ENCODE measurements around the gene CNTN5.

CNTN5 gene

DNA sequence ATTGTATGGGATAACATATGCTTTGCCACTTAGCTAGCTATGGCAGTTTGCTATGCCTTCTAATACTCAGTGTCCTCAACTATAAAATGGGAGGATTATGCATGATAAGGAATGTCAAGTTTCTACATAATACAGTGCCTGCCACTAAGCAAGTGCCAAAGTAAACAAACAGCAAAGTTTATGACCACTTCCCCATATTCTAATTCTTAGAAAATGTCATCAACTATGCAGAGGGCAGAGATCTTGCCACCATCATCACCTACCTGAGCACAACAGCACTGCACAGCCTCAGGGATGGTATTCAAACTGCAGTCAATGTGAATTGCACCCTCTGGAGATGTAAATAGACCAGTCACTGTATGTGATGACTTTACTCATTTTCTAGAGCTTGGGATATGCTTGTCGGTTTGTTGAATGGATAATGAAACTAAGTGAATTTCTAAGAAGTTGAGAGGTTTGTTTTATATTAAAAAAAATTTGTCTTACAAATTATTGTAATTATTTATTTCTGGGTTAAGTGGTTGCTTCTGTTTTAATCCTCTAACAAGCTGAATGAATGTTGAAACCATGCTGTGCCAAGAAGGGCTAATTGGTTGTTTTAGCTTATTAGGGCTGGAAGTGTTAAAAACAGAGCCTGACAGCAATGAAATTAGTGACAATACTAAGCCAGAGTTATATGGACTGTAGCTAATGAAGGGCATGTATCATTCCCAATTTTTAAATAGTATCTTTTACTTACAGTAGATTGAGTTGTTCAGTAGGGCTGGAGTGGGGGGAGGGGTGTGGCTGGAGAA, 398.4 kb downstream of the CNTN5 start:
- DNase-seq = no peak

DNA sequence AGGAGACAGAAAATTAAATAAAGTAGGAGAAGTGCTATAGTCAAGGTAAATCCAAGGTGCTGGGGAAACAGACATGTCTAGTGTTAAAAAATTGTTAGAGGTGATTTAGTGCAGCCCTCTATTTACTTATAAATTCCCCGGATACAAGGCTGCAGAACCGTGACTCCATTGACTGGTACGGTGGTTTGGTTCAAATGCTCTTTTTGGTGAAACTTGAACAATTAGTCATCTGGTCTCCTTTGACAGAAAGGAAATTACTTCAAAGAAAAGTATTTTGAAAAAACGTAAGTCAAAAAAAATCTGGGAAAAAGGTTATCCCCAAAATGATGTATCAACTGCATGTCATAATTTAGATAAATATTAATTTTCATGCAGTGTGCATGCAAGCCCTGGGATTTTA, 399.2 kb downstream of the CNTN5 start:
- no peak for DNase-seq

DNA sequence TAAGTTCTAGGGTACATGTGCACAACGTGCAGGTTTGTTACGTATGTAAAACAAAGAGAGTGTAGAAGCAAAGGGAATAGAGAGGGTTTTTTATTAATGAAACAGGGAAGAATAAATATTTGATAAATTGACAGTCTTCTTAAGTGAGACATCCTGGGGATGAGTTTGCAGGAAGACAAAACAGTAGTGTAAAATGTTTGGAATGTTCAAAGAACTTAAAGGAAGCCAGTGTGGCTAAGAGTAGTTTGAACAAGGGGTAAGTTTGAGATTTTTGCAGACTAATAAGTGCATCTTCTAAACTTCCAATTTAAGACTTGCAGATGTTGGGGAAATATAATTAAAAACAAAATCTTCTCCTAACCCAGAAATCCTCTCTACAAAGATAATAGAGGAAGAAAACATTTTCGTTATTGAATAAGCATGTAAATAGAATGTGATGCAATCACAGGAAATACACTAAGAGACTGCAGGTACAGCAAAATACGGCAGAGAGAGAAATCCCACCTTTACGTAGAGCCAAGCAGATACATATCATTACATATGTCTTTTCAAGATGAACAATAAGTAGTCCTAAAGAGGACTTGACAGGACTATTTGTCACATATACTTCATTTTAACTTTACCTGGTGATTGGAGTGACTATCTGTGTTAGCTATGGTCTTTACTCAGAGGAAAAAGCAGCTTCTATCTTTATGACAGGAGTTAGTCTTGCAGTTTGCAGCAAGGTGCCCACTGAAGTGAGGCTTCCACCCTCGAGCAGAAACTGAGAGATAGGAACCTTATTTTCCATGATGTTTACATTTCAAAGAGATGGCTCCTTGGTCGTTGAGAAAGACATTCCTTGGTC, 402.1 kb downstream of the CNTN5 start:
- no peak for DNase-seq

DNA sequence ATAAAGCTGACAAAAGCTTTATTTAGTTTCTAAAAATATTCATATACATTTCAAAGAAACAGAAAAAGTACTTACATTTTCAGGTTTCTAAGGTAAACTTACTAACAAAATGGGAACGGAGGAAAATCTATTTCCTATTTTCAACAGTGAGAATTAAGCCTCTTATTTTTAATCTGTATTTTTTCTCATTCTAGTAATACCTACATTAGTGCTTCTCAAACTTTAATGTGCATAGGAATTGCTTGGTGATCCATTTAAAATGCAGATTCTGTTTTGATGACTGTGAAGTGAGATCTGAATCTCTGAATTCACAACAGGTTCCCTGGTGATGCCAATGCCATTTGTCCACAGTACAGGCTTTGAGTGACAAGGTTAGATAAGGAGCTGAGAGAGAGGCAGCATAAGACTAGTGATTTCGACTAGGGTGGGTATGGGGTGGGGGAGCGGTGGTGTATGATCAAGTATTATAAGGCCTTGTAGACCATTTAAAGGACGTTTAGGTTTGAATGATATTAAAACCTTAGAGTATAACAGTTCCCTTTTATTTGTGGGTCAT, 402.8 kb downstream of the CNTN5 start:
- no peak for DNase-seq

DNA sequence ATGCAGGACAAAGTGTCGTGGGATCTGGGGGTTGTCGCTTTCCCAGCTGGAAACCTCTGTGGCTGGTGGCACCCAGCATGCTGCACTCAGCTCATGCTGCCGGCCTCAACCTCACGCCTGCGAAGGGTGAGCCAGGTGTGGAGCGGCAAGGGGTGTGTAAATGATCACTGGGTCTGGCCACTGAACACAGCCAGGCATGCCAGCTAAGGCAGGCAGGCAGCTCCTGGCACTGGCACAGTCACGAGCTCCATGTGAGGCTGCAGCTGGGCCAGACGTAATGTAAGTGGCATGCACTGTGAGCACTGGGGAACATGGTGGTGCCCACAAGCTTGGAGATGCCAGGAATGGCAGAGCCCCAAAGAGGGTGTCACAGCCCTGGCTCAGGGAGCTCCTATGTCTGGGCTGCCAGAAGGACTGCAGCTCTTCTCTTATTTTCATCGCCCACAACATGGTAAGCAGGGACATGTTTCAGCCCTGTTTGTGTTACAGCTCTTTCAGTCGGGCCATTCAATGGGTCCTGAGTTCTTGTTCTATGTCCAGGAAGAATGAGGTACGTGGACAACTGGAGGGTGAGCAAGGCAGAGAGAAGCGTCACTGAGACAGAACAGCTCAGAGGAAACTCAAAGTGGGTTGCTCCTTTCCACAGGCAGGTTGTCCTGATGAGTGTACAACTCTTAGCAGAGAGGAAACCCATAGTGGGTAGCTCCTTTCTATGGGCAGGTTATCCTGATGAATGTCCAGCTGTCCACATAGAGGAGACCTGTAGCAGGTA, 403.8 kb downstream of the CNTN5 start:
- no peak for DNase-seq

DNA sequence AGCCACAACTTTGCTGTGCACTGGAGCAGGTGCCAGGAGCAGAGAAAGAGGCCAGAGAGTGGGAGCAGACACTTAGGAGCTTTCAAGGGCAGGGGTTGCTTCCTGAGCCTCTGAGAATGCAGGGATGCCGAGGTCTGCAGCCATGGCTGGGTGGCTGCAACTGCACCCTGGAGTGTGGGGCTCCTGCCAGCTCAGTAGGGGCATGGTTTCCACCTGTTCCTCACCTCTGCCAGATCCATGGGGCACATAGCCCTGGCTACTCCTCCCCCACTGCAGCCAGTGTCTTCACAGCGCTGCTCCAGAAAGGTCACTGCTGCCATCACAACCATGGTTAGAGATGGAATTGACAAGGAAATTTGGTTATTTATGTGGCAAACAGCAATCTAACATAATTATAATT, 404.8 kb downstream of the CNTN5 start:
- DNase-seq = no peak

DNA sequence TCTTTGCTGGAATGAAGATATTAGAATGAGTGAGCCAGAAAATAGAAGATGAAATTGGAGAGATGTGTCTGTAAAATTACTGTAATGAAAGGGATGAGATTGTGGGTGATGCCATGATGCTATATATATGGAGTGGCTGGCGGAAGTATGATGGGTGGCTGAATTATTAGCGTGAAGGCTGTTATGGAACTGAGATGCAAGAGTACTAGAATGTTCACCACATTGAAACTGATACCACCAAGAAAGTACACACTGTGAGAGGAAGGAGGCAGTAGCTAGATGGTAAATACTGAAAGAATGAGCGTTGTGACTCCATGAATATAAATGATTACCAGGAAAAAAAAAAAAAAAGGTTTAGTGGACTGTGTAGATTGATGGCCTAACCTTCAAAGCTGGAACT, 411.9 kb downstream of the CNTN5 start:
- DNase-seq = no peak

DNA sequence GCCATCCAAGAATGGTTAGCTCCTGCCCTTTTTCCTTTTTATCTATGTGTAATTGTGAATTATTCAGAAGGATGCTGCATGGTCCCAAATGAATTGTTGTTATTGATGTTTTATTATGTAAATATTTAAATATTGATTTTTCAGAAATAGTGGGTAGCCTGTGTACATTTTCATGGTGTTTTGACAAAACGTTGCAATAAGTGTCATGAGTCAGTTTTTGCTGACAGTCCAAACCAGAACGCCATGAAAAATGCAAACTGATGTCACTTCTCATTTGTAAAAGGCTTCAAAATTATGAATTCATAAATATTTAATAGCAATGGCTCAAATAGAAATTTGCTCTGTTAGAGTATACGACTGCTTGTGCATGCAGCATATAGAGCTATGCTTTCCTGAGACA, 422.5 kb downstream of the CNTN5 start:
- DNase-seq = no peak

DNA sequence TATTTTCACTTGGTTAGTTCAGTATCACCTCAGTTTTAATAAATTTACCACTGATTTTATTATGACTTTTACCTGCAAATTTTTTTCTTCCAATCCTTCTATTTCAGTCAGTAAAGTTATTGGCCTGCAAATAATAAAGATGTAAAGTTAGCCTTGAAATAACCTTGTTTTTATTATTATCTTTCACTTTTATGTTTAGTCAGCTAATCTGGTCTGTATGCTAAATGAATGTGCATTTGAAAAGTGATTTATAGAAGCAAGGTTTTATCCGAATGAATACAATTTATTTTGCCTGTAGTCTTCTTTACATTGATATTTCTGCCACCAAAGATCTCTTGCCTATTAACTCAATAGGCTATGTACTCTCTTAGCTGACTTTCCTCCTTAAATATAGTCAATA, 425.7 kb downstream of the CNTN5 start:
- DNase-seq = no peak

DNA sequence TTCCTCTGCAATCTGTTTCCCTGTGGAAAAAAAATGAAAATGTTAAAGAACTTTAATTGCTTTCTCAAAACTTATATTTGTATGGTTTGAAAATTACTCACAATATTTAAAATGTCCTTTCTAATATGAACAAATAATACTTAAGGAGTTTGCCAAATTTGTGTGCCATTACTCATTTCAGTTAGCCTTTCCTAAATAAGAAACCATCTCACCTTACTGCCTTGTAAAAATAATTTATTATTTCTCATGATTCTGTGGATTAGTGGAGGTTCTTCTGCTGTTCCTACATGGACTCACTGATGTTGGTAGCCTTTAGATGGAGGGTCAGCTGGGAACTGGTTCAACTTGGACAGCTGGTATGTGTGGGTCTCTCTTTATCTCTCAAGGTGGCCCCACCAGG, 428.6 kb downstream of the CNTN5 start:
- no peak for DNase-seq

DNA sequence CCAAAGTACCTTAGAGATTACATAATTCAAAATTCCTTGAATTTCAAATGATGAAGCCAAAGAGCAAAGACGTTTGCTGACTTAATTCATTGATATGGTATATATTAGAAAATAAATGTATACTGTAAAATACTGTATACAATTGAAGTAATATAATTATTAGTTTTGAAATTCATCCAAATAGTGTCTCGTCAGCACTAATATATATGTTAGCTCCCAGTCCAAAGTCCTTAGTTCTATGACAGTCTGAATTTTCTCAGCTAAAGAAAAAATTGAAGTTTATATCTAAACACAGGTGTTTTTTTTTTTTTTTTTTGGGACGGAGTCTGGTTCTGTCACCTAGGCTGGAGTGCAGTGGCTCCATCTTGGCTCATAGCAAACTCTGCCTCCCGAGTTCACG, 431.3 kb downstream of the CNTN5 start:
- no peak for DNase-seq

DNA sequence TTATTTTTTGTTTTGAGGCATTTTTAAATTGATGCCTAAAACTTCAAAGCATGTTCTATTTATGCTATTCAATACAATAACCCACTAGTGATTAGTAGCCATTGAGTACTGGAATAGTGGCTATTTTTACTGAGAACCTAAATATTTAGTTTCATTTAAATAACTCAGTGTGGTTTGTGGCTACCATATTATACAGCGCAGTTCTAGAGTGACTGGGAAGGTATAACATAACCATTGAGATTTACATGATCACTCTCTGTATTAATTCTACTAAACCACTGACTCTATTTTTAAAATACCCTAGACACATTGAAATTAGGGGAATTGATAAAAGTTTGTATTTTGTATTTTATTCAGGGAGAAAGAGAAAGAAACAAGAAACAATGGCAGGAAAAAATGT, 441.2 kb downstream of the CNTN5 start:
- no peak for DNase-seq

DNA sequence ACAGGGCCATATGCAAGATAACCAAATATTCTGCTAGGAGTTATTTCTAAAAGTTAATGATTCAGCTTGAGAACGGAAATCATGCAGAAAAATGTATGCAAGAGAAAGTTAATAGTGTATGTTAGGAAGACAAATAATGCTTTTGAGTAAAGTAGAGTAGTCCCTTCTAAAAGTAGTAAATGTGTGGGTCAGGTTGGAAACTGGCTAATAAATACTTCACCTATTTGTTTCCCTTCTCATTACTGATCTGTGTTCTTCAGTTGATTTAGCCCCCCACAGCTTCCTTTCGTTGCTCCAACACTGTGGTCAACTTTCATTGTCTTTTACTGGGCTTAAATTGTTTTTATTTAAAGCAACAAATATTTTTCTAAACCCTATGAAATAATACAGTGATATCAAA, 444.2 kb downstream of the CNTN5 start:
- no peak for DNase-seq

DNA sequence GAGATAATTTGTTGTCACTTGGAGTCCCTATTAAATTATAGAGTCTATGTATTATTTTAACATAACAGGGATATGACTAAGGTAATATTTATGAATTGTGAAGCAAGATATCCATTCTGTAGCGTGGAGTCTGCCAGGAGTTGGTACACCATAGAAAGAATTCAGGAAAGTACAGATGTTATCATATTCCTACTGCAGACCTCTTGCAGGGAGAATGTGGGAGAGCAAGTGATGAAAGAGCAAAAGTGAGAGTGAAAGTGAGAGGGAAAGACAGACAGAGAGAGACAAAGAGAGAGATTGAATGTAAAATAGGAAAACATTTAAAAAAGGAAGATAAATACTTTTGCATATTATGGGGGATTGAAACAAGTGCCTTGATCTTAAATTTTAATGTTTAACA, 468.8 kb downstream of the CNTN5 start:
- DNase-seq = no peak

DNA sequence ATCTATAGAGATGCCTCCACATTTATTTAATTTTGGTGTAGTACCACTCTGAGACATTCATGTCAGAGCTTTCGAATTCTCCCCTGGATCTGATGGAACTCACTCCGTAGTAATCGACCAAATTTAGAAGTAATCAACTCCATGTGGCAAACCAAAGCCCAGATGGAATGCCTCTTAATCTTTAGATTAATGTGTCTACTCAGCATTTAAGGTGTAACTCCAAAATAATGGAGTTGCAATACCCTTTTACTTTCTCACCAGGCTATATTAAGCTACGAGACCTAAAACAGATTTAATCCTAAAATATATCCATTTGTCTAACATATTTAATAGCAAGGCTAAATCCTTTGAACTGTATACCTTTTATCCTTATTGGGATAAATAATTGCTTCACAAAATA, 473.3 kb downstream of the CNTN5 start:
- no peak for DNase-seq

DNA sequence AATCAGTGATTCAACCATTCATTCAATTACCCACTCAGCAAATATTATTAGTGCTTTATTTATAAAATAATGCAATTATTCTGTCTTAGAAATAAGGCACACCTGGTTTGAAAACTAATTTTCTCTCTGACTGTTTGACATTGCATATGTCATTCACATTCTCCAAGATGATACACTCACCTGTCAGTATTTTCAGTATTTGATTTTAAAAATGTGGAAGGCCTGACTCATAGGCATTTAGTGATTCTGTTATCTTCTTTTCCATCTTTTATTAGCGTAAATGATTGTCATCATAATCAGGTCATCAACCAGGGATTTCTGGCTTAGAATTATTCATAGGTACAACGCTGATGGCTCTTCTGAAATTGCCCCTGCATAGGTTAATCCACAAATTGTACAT, 480.9 kb downstream of the CNTN5 start:
- DNase-seq = no peak

DNA sequence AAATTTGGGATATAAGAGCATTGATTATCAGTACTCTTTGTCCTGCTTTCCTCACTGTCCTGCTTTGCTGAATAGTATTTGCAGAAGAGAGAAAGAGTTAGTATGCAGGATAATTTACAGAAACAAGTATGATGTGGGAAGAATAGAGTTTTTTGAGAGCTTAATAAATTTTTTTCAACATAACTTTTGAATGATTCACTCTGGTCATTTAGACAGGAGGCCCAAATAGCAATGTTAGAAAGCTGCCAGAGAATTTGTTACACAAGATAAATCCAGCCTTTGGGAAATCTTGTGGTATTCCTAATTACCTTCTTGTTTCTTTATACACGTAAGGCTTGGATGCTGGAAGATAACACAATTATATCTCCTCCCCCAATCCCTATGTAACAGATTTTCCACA, 484.6 kb downstream of the CNTN5 start:
- no peak for DNase-seq

DNA sequence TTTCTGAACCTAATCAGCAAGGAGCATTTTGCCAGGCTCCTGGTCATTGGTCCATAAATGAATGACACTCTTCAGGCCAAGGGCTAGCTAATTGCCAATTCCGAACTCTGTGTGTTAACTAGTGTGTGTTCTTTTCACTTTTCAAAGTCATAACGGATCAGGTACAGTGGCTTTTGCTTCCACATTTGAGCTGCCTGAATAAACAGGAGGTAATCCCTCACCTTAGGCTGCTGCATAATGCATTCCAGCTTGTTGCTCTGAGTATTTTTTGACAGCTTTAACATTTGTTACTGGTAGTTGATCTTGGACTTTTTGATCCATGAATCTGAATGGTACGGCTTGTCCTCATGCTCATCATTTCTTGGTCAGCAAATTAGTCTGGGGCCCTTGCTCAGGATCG, 485.1 kb downstream of the CNTN5 start:
- no peak for DNase-seq

DNA sequence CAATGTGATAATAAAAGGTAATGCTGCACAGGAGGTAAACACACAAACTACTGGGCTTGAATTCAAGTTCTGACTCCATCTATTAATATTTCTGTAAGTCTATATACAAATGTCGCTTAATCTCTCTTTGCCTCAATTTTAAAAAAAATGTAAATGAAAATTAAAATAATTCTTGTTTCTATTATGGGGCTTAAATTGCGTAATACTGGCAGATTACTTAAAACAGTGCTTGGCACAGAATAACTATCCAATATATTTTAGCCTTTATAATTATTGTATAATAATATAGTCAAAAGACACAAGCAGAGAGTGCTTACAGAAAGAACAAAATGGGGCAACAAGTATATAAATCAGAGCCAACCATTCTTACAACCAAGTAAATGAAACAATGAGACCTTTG, 489.1 kb downstream of the CNTN5 start:
- DNase-seq = no peak

DNA sequence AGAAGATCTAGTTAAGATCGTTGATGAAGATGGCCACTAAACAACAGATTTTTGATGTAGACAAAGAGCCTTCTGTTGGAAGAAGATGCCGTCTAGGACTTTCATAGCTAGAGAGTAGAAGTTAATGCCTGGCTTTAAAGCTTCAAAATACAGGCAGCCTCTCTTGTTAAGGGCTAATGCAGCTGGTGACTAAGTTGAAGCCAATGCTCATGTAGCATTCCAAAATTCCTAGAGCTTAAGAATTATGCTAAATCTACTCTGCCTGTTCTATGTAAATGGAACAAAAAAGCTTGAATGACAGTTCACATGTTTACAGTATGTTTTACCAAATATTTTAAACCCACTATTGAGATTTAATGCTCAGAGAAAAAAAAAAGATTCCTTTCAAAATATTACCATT, 492.6 kb downstream of the CNTN5 start:
- no peak for DNase-seq

DNA sequence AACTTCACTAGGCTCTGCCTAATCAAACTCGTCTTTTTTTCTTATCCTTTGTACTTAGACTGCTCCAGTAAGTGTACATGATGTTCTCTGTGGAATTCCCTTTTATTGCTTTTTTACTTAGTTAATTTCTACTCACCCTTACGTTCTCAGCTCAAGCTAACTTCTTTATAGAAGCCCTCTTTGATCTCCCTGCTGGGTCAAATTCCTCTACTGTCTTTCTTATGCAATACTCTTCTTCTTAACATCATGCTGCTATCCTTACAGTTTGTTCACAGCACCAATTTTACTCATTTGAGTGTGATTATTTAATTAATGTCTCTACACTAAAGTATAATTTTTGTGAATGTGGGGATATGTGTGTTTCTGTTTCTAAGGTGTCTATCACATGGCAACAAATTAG, 498.3 kb downstream of the CNTN5 start:
- no peak for DNase-seq

DNA sequence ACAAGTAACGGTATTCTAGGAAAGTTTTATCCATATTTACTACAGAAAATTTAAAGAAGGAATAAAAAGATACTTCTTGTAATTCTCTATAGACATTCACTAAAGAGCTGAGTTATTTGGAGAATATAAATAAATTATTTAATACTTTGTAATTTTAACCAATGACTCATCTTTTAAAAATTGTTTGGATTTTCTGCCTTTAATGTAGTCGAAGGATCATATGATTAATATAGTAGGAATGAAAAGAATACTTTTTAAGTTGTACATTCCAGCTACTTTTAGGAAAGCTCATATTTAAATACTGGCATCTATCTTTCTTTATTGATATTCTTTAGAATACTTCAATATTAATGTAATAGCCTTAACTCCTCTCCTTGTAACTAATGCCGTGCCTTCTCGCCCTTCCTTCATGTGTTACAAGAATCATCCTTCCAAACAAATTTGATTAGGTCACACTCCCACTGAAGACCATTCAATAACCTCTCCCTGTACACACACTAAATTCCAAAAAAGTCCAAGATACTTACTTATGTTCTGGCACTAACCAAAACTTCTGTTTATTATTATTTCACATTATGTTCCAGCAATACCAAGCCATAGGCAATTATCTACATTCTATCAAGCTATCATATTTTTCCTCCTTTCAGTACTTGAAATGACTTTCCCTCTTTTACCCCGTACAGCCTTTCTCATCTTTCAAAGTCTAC, 501.9 kb downstream of the CNTN5 start:
- no peak for DNase-seq

DNA sequence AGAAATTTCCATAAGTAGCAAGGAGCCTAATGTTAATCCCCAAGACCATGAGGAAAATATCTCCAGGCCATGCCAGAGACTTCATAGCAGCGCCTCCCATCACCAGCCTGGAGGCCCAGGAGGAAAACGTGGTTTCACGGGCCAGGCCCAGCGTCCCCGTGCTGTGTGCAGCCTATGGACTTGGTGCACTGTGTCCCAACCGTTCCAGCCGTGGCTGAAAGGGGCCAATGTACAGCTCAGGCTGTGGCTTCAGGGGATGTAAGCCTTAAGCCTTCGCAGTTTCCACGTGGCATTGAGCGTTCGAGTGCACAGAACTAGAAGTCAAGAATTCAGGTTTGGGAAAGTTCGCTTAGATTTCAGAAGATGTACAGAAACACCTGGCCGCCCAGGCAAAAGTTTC, 510.7 kb downstream of the CNTN5 start:
- no peak for DNase-seq

Measured in DMS 273 treated with DMSO at 0.1 percent for 48 hours (cell line).